H1 (cell line): ENCODE data around the gene CBFB.
A peak's percentile ranks its signal among the peaks of the same experiment; 100 is the strongest.

ENCODE experiments used
- CREB1 ChIP-seq: IDR thresholded peaks from 2 replicates; pipeline ENCODE4 v1.6.1; 2012; ENCODE audit warnings: inconsistent platforms
- EGR1 ChIP-seq: IDR thresholded peaks from 2 replicates; pipeline ENCODE4 v1.6.1; 2011; ENCODE audit warnings: low read depth, low read length, borderline replicate concordance
- HDAC6 ChIP-seq: IDR thresholded peaks from one replicate; pipeline ENCODE4 v1.7.1; 2012; ENCODE audit warnings: low read depth, mild to moderate bottlenecking, inconsistent platforms, low read length, moderate library complexity
- POLR2A ChIP-seq, 2 experiments: IDR thresholded peaks; 1 replicate in 1 of 2; 2 replicates in 1 of 2; pipeline ENCODE4 v1.6.1; 2011; ENCODE audit warnings: low read depth in 2 of 2, low read length in 2 of 2, mild to moderate bottlenecking in 2 of 2; ENCODE audit errors: control extremely low read depth in 1 of 2
- TF ChIP-seq, protein P1 (sequence below), 3 experiments: IDR thresholded peaks; 1 replicate in 2 of 3; 2 replicates in 1 of 3; pipeline versions ENCODE4 v1.5.1 to v1.6.1; 2011; ENCODE audit warnings: low read length in 3 of 3, mild to moderate bottlenecking in 3 of 3, inconsistent platforms in 2 of 3, low read depth in 1 of 3, moderate library complexity in 1 of 3; ENCODE audit not compliant: insufficient read depth in 1 of 3; ENCODE audit errors: control extremely low read depth in 1 of 3

DNA sequence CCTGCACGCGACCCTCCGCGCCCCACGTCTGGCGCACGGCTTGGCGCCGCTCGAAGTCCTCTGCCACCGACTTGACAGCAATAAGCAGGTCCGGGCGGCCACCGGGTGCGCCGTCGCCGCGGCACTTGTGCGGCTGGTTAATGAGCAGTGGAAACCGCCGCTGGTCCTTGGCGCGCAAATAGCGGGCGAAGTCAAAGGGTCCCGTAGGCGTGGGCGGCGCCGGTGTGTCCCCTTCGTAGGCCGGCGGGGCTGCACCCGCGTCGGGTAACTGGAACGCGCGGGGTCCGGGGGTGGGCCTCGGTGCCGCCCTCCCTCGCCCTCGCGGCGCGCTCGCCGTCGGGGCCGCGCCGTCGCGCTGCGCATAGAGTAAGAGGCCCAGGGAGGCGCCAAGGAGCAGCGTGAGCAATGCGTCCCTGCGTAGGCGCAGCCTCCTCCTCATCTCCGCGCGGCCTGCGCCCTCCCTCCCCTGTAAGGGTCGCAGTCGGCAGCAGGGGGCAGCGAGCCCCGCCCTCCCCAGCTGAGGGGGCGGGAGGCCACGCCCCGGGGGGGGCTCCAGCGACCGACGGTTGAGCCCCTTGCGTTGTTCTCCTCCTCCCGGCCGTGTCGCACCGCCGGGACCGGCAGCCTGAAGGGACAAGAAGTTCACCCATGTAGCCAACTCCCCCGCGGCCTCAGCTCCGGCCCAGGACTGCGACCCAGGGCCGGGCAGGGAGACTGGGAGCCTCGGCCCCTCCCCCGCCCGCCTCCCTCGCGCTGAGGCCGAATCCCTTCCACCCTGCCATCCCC lies 121.3 kb downstream of the CBFB start:
- TF ChIP-seq CREB1 (peak; percentile 86), POLR2A (IDR thresholded peaks at IDR 0.05; ENCODE audit: control extremely low read depth in 1 of 2, low read depth in 2 of 2, low read length in 2 of 2) (peak in 1 of 2 experiments; percentile 36; a peak in 1 of 3 replicates), HDAC6 (no peak), EGR1 (peak; percentile 89; the same call in 1 of the 2 replicates)
- TF ChIP-seq, protein P1, sequence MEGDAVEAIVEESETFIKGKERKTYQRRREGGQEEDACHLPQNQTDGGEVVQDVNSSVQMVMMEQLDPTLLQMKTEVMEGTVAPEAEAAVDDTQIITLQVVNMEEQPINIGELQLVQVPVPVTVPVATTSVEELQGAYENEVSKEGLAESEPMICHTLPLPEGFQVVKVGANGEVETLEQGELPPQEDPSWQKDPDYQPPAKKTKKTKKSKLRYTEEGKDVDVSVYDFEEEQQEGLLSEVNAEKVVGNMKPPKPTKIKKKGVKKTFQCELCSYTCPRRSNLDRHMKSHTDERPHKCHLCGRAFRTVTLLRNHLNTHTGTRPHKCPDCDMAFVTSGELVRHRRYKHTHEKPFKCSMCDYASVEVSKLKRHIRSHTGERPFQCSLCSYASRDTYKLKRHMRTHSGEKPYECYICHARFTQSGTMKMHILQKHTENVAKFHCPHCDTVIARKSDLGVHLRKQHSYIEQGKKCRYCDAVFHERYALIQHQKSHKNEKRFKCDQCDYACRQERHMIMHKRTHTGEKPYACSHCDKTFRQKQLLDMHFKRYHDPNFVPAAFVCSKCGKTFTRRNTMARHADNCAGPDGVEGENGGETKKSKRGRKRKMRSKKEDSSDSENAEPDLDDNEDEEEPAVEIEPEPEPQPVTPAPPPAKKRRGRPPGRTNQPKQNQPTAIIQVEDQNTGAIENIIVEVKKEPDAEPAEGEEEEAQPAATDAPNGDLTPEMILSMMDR (IDR thresholded peaks at IDR 0.05; ENCODE audit: control extremely low read depth in 1 of 3, insufficient read depth in 1 of 3, low read depth in 1 of 3, low read length in 3 of 3), result peak in 2 of 3 experiments; percentile 31 to 77; a peak in 2 of 4 replicates
